ENCODE data around the gene RPAIN. TPM values are rescaled to one million over a fixed set of nuclear protein-coding genes. Genes with fewer than 3 reads are reported as not detected.

RPAIN gene
- total and polyA plus RNA-seq, 2 of the 13 experiments (the other 11 are each of a cell fraction or from before 2014, with no cell fraction given): 42.1 to 58.5 TPM

DNA sequence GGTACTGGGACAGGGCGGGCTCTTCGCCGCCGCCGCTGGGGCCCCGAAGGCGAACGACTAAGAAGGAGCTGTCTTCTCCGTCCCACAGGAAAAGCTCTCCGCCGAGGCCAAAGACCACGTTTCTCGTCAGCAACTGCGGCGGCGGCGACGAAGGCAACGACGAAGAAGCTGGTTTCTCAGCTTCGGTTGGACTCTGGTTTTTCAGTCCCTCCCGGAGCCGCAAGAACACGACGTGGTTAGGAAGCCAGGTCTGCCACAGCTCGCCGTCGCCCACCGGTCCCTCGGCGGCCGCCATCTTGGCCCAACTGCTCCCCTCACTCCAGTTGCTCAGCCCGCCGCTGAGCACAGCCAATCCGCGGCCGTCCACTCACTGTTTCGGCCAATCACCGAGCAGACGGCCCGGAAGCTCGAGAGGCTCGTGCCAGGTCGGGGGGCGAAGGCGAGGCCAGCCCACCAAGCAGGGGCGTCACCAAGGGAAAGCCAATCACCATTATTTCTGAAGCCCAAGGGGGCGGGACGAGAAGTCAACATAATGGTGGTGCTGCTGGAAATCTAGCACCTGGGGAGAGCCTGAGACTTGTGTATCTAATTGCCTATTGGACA is 525 bp upstream of the RPAIN start, which contains the start of gene NUP88 (continued):
- TF ChIP-seq ZBTB7B (CRISPR knock-in tag; IDR thresholded peaks at IDR 0.05) (peak; percentile 63; the same call in 1 of the 2 replicates), SNRNP70 (IDR thresholded peaks at IDR 0.05; ENCODE audit: low read depth, low read length) (no peak), ZNF598 (CRISPR knock-in tag; IDR thresholded peaks at IDR 0.05; ENCODE audit: borderline replicate concordance) (no peak), SRSF1 (optimal IDR thresholded peaks at IDR 0.05; ENCODE audit: low read depth, low read length) (peak; percentile 86), RARA (CRISPR knock-in tag; IDR thresholded peaks at IDR 0.05) (no peak), PAX8 (CRISPR knock-in tag; IDR thresholded peaks at IDR 0.05; ENCODE audit: borderline replicate concordance) (no peak), ZNF747 (CRISPR knock-in tag; IDR thresholded peaks at IDR 0.05; ENCODE audit: borderline replicate concordance) (0 out of 2 replicates have a peak, but pooled peaks have one; percentile 1), GABPA (IDR thresholded peaks at IDR 0.05; ENCODE audit: low read depth, low read length) (peak; percentile 67), GABPA (CRISPR knock-in tag; IDR thresholded peaks at IDR 0.05; ENCODE audit: low read depth) (peak; percentile 88), ZNF430 (CRISPR knock-in tag; IDR thresholded peaks at IDR 0.05) (peak; percentile 32; the same call in 1 of the 2 replicates), NR2F1 (CRISPR knock-in tag; IDR thresholded peaks at IDR 0.05) (no peak), ZNF777 (CRISPR knock-in tag; IDR thresholded peaks at IDR 0.05) (peak; percentile 67), HOXA3 (CRISPR knock-in tag; IDR thresholded peaks at IDR 0.05) (peak; percentile 81; the same call in 1 of the 2 replicates), ZZZ3 (CRISPR knock-in tag; IDR thresholded peaks at IDR 0.05; ENCODE audit: borderline replicate concordance) (no peak), ZNF160 (CRISPR knock-in tag; IDR thresholded peaks at IDR 0.05) (no peak), ZNF329 (CRISPR knock-in tag; IDR thresholded peaks at IDR 0.05; ENCODE audit: low read depth) (no peak), GPN1 (CRISPR knock-in tag; IDR thresholded peaks at IDR 0.05; ENCODE audit: borderline replicate concordance) (no peak), REXO4 (CRISPR knock-in tag; IDR thresholded peaks at IDR 0.05; ENCODE audit: borderline replicate concordance) (no peak), KAT7 (CRISPR knock-in tag; IDR thresholded peaks at IDR 0.05; ENCODE audit: borderline replicate concordance) (peak; percentile 53), FOXC1 (CRISPR knock-in tag; IDR thresholded peaks at IDR 0.05; ENCODE audit: borderline replicate concordance) (peak; percentile 71; the same call in 1 of the 2 replicates)
- TF ChIP-seq, protein P1, sequence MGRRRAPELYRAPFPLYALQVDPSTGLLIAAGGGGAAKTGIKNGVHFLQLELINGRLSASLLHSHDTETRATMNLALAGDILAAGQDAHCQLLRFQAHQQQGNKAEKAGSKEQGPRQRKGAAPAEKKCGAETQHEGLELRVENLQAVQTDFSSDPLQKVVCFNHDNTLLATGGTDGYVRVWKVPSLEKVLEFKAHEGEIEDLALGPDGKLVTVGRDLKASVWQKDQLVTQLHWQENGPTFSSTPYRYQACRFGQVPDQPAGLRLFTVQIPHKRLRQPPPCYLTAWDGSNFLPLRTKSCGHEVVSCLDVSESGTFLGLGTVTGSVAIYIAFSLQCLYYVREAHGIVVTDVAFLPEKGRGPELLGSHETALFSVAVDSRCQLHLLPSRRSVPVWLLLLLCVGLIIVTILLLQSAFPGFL (CRISPR knock-in tag; IDR thresholded peaks at IDR 0.05): no peak
- TF ChIP-seq, protein P2, sequence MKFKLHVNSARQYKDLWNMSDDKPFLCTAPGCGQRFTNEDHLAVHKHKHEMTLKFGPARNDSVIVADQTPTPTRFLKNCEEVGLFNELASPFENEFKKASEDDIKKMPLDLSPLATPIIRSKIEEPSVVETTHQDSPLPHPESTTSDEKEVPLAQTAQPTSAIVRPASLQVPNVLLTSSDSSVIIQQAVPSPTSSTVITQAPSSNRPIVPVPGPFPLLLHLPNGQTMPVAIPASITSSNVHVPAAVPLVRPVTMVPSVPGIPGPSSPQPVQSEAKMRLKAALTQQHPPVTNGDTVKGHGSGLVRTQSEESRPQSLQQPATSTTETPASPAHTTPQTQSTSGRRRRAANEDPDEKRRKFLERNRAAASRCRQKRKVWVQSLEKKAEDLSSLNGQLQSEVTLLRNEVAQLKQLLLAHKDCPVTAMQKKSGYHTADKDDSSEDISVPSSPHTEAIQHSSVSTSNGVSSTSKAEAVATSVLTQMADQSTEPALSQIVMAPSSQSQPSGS (CRISPR knock-in tag; IDR thresholded peaks at IDR 0.05): no peak
- TF ChIP-seq, protein P3, sequence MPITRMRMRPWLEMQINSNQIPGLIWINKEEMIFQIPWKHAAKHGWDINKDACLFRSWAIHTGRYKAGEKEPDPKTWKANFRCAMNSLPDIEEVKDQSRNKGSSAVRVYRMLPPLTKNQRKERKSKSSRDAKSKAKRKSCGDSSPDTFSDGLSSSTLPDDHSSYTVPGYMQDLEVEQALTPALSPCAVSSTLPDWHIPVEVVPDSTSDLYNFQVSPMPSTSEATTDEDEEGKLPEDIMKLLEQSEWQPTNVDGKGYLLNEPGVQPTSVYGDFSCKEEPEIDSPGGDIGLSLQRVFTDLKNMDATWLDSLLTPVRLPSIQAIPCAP (CRISPR knock-in tag; IDR thresholded peaks at IDR 0.05; ENCODE audit: low read depth): no peak
- TF ChIP-seq, protein P4, sequence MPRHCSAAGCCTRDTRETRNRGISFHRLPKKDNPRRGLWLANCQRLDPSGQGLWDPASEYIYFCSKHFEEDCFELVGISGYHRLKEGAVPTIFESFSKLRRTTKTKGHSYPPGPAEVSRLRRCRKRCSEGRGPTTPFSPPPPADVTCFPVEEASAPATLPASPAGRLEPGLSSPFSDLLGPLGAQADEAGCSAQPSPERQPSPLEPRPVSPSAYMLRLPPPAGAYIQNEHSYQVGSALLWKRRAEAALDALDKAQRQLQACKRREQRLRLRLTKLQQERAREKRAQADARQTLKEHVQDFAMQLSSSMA (CRISPR knock-in tag; IDR thresholded peaks at IDR 0.05): no peak
- TF ChIP-seq, protein P5, sequence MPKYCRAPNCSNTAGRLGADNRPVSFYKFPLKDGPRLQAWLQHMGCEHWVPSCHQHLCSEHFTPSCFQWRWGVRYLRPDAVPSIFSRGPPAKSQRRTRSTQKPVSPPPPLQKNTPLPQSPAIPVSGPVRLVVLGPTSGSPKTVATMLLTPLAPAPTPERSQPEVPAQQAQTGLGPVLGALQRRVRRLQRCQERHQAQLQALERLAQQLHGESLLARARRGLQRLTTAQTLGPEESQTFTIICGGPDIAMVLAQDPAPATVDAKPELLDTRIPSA (CRISPR knock-in tag; IDR thresholded peaks at IDR 0.05; ENCODE audit: borderline replicate concordance): no peak
- TF ChIP-seq, protein P6, sequence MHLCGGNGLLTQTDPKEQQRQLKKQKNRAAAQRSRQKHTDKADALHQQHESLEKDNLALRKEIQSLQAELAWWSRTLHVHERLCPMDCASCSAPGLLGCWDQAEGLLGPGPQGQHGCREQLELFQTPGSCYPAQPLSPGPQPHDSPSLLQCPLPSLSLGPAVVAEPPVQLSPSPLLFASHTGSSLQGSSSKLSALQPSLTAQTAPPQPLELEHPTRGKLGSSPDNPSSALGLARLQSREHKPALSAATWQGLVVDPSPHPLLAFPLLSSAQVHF (CRISPR knock-in tag; IDR thresholded peaks at IDR 0.05): peak; percentile 66; the same call in 1 of the 2 replicates
